Mucosa of stomach (tissue), 1 donor: ENCODE measurements around the gene PIK3R2.

Experiments used
- H3K27me3 ChIP-seq: one replicate; pipeline ENCODE4 v1.7.0; 2013; ENCODE audit warnings: mild to moderate bottlenecking, low read length; ENCODE audit not compliant: control insufficient read depth, insufficient read depth
- H3K36me3 ChIP-seq: one replicate; pipeline ENCODE4 v1.7.0; 2013; ENCODE audit warnings: low read length; ENCODE audit not compliant: control insufficient read depth, insufficient read depth
- H3K4me1 ChIP-seq: one replicate; pipeline ENCODE4 v1.7.0; 2013; ENCODE audit warnings: mild to moderate bottlenecking, low read length; ENCODE audit not compliant: control insufficient read depth, insufficient read depth
- H3K4me3 ChIP-seq: one replicate; pipeline ENCODE4 v1.7.0; 2013; ENCODE audit warnings: low read length
- H3K9ac ChIP-seq: one replicate; pipeline ENCODE4 v1.7.0; 2013; ENCODE audit warnings: mild to moderate bottlenecking, low read length, moderate library complexity
- H3K9me3 ChIP-seq: one replicate; pipeline ENCODE4 v1.7.0; 2013; ENCODE audit warnings: mild to moderate bottlenecking, low read length, moderate library complexity; ENCODE audit not compliant: control insufficient read depth
- donor health status: Pancreatic carcinoma.

PIK3R2 gene

DNA sequence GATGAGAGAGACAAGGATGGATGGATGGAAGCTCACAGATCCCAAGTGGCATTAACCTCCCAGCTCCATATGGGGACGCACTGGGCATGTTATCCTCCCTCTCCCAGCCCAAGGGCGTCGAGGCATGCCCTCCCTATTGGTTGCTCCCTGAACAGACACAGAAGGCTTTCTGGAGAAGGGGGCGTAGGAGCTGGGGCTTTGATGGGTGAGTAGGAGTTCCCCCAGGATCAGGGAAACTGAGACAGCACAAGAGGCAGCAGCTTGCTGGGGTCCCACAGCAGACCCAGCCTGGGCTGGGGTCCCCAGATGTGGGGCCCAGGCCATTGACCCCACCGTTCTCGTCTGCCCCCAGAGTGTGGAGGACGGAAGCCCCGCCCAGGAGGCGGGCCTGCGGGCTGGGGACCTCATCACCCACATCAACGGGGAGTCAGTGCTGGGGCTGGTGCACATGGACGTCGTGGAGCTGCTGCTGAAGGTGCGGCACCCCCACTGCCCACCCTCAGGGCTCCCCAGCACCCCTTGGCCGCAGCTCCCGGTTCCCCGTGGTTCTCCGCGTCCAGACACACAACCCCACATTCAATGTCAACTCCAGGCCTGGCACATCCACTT is 7.5 kb upstream of the PIK3R2 start:
- no peak overlapping the region for H3K9ac ChIP-seq
- H3K27me3 ChIP-seq = no peaks in the 10 kb centered on the region
- no peaks in the 10 kb centered on the region for H3K4me1 ChIP-seq
- H3K9me3 ChIP-seq = no peaks in the 10 kb centered on the region
- H3K36me3 ChIP-seq = peaks cover 20% of the 10 kb centered on the region
- no peak overlapping the region for H3K4me3 ChIP-seq

DNA sequence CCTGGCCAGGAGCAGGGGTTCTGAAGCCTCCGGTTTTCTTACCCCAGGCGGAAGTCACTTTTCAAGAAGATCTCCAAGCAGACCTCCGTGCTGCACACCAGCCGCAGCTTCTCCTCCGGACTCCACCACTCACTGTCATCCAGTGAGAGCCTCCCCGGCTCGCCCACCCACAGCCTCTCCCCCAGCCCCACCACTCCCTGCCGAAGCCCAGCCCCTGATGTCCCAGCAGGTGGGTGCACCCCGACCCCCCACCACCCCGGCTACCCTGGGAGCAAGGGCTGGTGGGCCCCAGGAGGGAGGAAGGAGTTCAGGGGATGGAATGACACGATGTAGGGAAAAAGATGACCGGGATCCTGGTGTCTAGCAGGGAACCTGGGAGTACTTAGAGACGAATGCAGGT is 5.6 kb upstream of the PIK3R2 start:
- Histone ChIP-seq H3K36me3 (peaks cover 20% of the 10 kb centered on the region), H3K27me3 (no peaks in the 10 kb centered on the region), H3K4me3 (no peak overlapping the region), H3K4me1 (peaks cover 7% of the 10 kb centered on the region), H3K9ac (no peak overlapping the region), H3K9me3 (no peaks in the 10 kb centered on the region)

GRCh38 chr19:18149596-18149975 is 3.4 kb upstream of the PIK3R2 start:
- Histone ChIP-seq H3K36me3 (peaks cover 11% of the 10 kb centered on the region), H3K9ac (no peak overlapping the region), H3K9me3 (no peaks in the 10 kb centered on the region), H3K27me3 (no peaks in the 10 kb centered on the region), H3K4me3 (no peak overlapping the region), H3K4me1 (peaks cover 15% of the 10 kb centered on the region)

DNA sequence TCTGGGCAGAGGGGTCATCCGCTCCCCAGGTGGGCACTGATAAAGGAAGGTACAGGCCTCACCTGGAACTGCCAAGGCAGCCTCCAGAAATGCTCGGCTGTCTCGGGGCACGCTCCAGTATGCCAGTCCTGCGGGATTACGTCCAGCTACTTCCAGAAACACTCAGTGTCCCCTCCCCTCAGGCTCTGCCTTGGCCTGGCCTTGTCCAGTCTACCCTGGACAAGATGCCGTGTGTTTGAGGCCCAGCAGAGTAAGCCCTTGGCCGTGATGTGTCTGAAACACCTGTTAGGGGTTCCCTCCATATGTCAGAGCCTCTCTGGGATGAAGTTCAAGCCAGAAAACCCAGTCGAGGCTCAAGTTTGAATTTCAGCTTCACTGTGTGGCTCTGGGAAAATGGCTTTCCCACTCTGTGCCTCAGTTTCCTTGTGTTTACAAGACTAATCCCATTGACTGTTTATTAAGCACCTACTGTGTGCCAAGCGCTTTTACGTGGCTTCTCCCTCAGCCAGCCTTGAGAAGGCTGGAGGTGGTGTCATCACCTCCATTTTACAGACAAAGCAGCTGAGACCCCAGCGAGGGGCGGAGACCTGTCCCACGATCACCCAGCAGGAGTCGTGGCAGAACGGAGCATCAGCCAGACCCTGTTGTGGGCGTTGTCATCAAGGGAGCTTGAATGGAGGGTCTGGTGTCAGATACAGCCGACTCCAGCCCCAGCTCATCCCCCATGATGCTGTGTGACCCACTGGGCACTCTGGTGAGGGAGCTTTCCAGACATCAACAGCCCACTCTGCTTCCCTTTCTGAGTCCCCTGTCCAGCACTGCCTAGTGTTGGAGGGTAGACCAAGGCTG is 2.0 kb upstream of the PIK3R2 start:
- Histone ChIP-seq H3K36me3 (no peaks in the 10 kb centered on the region), H3K9ac (peak overlapping the region; percentile 85), H3K4me1 (peaks cover 28% of the 10 kb centered on the region), H3K27me3 (no peaks in the 10 kb centered on the region), H3K4me3 (no peak overlapping the region), H3K9me3 (no peaks in the 10 kb centered on the region)

GRCh38 chr19:18152442-18152816 is 534 bp upstream of the PIK3R2 start:
- Histone ChIP-seq H3K36me3 (no peaks in the 10 kb centered on the region), H3K9ac (peak overlapping the region; percentile 85), H3K9me3 (no peaks in the 10 kb centered on the region), H3K4me1 (peaks cover 43% of the 10 kb centered on the region), H3K27me3 (no peaks in the 10 kb centered on the region), H3K4me3 (peak overlapping the region; percentile 66)

DNA sequence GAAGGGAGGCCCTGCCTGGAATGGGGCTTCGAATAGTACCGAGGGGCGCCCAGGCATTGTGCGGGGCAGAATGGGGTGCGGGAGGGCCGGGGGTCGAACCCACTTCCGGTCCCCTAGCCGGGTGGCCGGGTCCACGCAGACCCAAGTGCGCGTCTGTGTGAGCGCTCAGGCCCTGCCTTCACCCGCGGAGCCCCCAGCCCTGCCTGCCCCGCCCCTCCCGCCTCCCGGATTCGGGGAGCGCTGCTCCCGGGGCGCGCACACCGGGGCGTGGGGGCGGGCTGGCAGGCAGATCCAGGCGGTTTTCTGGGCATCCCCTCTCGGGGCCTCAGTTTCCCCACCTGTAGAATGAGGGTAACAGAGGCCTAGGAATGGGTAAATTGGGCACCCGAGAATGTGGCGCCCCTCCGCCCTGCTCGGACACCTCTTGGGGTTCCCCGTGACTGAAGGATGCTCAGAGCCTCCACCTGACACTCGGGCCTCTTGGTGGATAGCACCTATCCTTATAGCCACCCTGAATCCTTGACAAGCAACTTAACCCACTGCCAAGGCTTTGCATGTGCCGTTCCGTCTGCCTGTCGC is 682 bp downstream of the PIK3R2 start:
- Histone ChIP-seq H3K4me1 (peaks cover 47% of the 10 kb centered on the region), H3K9me3 (no peaks in the 10 kb centered on the region), H3K36me3 (no peaks in the 10 kb centered on the region), H3K27me3 (no peaks in the 10 kb centered on the region), H3K4me3 (peak overlapping the region; percentile 55), H3K9ac (peak overlapping the region; percentile 86)

- Histone ChIP-seq H3K9ac (peak overlapping the region; percentile 23), H3K4me1 (peaks cover 49% of the 10 kb centered on the region), H3K36me3 (no peaks in the 10 kb centered on the region), H3K27me3 (no peaks in the 10 kb centered on the region), H3K4me3 (no peak overlapping the region), H3K9me3 (no peaks in the 10 kb centered on the region)
Observed at GRCh38 chr19:18155095-18156087, 2.4 kb downstream of the PIK3R2 start.

DNA sequence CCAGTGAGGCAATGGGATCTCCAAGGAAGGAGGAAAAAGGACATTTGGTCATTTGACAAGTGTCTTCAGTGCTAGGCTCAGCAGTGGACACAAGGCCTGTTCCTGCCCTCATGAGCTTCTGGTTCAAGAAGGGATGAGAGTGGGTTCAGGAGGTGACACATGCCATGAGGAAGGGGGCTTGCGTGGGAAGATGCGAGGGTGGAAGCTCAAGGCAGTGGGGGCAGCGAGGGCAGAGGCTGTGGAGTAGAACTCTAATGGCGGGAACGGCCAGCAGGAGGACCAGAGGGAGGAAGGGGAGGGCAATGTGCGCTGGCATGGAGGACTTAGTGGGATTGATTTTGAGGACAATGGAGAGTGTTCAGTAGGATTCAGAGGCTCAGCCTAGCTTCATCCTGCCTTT is 3.3 kb downstream of the PIK3R2 start:
- Histone ChIP-seq H3K9me3 (no peaks in the 10 kb centered on the region), H3K9ac (peak overlapping the region; percentile 23), H3K4me3 (no peak overlapping the region), H3K4me1 (peaks cover 55% of the 10 kb centered on the region), H3K27me3 (no peaks in the 10 kb centered on the region), H3K36me3 (no peaks in the 10 kb centered on the region)

DNA sequence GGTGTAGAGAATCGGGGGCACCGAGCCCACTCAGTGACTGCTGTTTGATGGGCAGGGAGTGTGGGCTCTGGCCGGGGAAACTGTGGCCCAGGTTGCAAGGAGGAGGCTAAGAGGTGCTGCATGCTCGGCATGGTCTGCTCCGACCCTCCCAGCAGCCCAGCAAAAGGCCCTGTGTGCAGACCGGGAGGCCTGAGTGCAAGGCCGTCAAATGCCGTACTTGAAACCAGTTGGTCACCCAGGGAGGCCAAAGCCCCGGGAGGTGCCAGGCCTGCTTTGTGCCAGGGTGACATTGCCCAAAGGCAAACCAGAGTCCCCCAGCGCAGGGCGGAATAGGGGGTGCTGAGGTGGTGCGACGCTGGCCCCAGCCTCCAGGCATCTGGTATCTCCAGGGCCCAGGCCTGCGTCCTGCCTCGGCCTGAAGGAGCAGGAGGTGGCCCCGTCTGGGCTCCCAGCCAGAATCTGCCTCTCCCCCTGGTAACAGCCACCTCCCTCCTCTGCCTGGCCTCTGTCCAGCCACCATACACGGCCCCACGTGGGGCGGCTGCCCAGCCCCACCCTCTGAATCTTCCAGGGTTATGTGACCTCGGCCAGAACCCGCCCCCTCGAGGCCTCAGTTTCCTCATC is 4.0 kb downstream of the PIK3R2 start:
- no peaks in the 10 kb centered on the region for H3K36me3 ChIP-seq
- no peaks in the 10 kb centered on the region for H3K9me3 ChIP-seq
- H3K4me3 ChIP-seq = no peak overlapping the region
- H3K9ac ChIP-seq = peak overlapping the region; percentile 55
- peaks cover 49% of the 10 kb centered on the region for H3K4me1 ChIP-seq
- H3K27me3 ChIP-seq = no peaks in the 10 kb centered on the region

DNA sequence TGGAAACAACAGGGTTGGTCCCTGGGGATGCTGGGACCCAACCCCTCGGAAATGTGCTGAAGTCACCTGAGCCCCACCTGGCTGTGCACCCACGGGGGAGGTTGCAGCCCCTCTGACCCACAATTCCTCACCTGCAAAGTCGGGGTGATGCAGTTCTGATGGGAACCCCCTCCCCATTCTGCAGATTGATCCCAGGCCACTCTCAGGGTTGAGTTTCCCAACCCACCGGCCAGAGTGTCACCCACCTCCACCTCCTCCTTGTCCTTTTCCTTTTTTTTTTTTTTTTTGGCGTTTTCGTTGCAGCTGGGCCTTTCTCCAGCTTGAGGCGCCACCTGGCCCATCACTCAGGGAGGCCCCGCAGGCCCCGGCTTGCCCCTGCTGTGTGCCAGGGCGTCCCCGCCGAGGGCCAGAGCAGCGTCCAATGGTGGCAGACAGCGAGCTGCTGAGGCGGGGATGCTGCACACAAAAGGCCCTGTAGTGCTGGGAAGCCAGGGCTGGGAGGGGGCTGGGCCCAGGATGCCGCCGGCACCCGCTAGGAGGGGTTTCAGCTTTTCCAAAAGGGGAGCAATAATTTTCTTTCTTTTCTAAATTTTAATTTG is 4.6 kb downstream of the PIK3R2 start:
- no peaks in the 10 kb centered on the region for H3K36me3 ChIP-seq
- peak overlapping the region; percentile 55 for H3K9ac ChIP-seq
- no peaks in the 10 kb centered on the region for H3K27me3 ChIP-seq
- H3K9me3 ChIP-seq = no peaks in the 10 kb centered on the region
- H3K4me3 ChIP-seq = no peak overlapping the region
- H3K4me1 ChIP-seq = peaks cover 48% of the 10 kb centered on the region

DNA sequence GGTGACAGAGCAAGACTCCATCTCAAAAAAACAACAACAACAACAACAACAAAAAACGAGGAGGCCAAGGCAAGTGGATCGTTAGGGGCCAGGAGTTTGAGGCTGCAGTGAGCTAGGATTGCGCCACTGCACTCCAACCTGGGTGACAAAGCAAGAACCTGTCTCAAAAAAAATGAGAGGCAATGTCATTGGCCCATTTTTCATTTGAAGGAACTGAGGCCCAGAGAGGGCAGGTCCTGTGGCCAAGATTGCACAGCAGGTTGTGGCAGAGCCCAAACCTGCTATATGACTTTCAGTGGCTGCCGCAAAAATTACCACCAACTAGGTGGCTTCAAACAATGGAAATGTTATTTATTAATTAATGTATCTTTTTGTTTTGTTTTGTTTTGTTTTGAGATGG is 5.5 kb downstream of the PIK3R2 start:
- Histone ChIP-seq H3K36me3 (no peaks in the 10 kb centered on the region), H3K27me3 (no peaks in the 10 kb centered on the region), H3K9ac (no peak overlapping the region)

More for the DNA sequence above, 5.5 kb downstream of the PIK3R2 start:
- Histone ChIP-seq H3K9me3 (no peaks in the 10 kb centered on the region), H3K4me3 (no peak overlapping the region), H3K4me1 (peaks cover 48% of the 10 kb centered on the region)
